ENCODE measurements around the gene RBM47. TPM values are rescaled to one million over a fixed set of nuclear protein-coding genes. Genes with fewer than 3 reads are reported as not detected.
"Not testable (repeated sequence)": the region's sequence is repeated elsewhere in the genome, so short reads cannot be mapped to it uniquely, and the experiment has no call there.

RBM47 gene
- total RNA-seq, 1 experiment from 2014 or later, result 97.9 TPM

- Histone ChIP-seq H3K4me3 (ENCODE audit: insufficient read depth, low read depth, low read length) (no peak overlapping the region), H3K27me3 (ENCODE audit: control insufficient read depth, insufficient read depth, low read length) (no peaks in the 10 kb centered on the region), H3K36me3 (replicated peaks; ENCODE audit: control insufficient read depth, insufficient read depth, low read length) (no peaks in the 10 kb centered on the region; the same call in 1 of the 2 replicates)
- DNase-seq, result no peak
Observed at GRCh38 chr4:40418430-40419230, 211.0 kb downstream of the RBM47 start.

- no peak for DNase-seq
- no peaks in the 10 kb centered on the region for H3K27me3 ChIP-seq (ENCODE audit: control insufficient read depth, insufficient read depth, low read length)
- H3K4me3 ChIP-seq (ENCODE audit: insufficient read depth, low read depth, low read length), result no peak overlapping the region
- H3K36me3 ChIP-seq (replicated peaks; ENCODE audit: control insufficient read depth, insufficient read depth, low read length), result no peaks in the 10 kb centered on the region
Observed at GRCh38 chr4:40417941-40418340, 211.7 kb downstream of the RBM47 start.

GRCh38 chr4:40414673-40415072 is 215.0 kb downstream of the RBM47 start:
- no peaks in the 10 kb centered on the region for H3K27me3 ChIP-seq (ENCODE audit: control insufficient read depth, insufficient read depth, low read length)
- H3K36me3 ChIP-seq (replicated peaks; ENCODE audit: control insufficient read depth, insufficient read depth, low read length), result no peaks in the 10 kb centered on the region
- no peak overlapping the region for H3K4me3 ChIP-seq (ENCODE audit: insufficient read depth, low read depth, low read length)
- no peak for DNase-seq

GRCh38 chr4:40412866-40413795 is 216.5 kb downstream of the RBM47 start:
- Histone ChIP-seq H3K4me3 (ENCODE audit: insufficient read depth, low read depth, low read length) (no peak overlapping the region), H3K36me3 (replicated peaks; ENCODE audit: control insufficient read depth, insufficient read depth, low read length) (no peaks in the 10 kb centered on the region), H3K27me3 (ENCODE audit: control insufficient read depth, insufficient read depth, low read length) (no peaks in the 10 kb centered on the region)
- no peak for DNase-seq

GRCh38 chr4:40412388-40412787 is 217.3 kb downstream of the RBM47 start:
- Histone ChIP-seq H3K36me3 (replicated peaks; ENCODE audit: control insufficient read depth, insufficient read depth, low read length) (no peaks in the 10 kb centered on the region), H3K27me3 (ENCODE audit: control insufficient read depth, insufficient read depth, low read length) (no peaks in the 10 kb centered on the region), H3K4me3 (ENCODE audit: insufficient read depth, low read depth, low read length) (no peak overlapping the region)
- DNase-seq, result no peak

- Histone ChIP-seq H3K4me3 (ENCODE audit: insufficient read depth, low read depth, low read length) (no peak overlapping the region), H3K36me3 (replicated peaks; ENCODE audit: control insufficient read depth, insufficient read depth, low read length) (no peaks in the 10 kb centered on the region), H3K27me3 (ENCODE audit: control insufficient read depth, insufficient read depth, low read length) (no peaks in the 10 kb centered on the region)
- DNase-seq, result no peak
Observed at GRCh38 chr4:40409835-40410234, 219.8 kb downstream of the RBM47 start.

- H3K36me3 ChIP-seq (replicated peaks; ENCODE audit: control insufficient read depth, insufficient read depth, low read length); H3K27me3 ChIP-seq (ENCODE audit: control insufficient read depth, insufficient read depth, low read length); H3K4me3 ChIP-seq (ENCODE audit: insufficient read depth, low read depth, low read length); DNase-seq: not testable (repeated sequence)
Observed at GRCh38 chr4:40407468-40407867, 222.2 kb downstream of the RBM47 start.

GRCh38 chr4:40406340-40406739 is 223.3 kb downstream of the RBM47 start:
- no peaks in the 10 kb centered on the region for H3K36me3 ChIP-seq (replicated peaks; ENCODE audit: control insufficient read depth, insufficient read depth, low read length)
- no peak overlapping the region for H3K4me3 ChIP-seq (ENCODE audit: insufficient read depth, low read depth, low read length)

GRCh38 chr4:40405193-40405592 is 224.5 kb downstream of the RBM47 start:
- no peaks in the 10 kb centered on the region for H3K27me3 ChIP-seq (ENCODE audit: control insufficient read depth, insufficient read depth, low read length)
- no peak for DNase-seq

More at GRCh38 chr4:40406340-40406739, 223.3 kb downstream of the RBM47 start:
- DNase-seq, result no peak
- no peaks in the 10 kb centered on the region for H3K27me3 ChIP-seq (ENCODE audit: control insufficient read depth, insufficient read depth, low read length)

GRCh38 chr4:40403081-40403480 is 226.6 kb downstream of the RBM47 start:
- Histone ChIP-seq H3K27me3 (ENCODE audit: control insufficient read depth, insufficient read depth, low read length) (no peaks in the 10 kb centered on the region), H3K36me3 (replicated peaks; ENCODE audit: control insufficient read depth, insufficient read depth, low read length) (no peaks in the 10 kb centered on the region), H3K4me3 (ENCODE audit: insufficient read depth, low read depth, low read length) (no peak overlapping the region)
- no peak for DNase-seq

More at GRCh38 chr4:40405193-40405592, 224.5 kb downstream of the RBM47 start:
- Histone ChIP-seq H3K36me3 (replicated peaks; ENCODE audit: control insufficient read depth, insufficient read depth, low read length) (no peaks in the 10 kb centered on the region), H3K4me3 (ENCODE audit: insufficient read depth, low read depth, low read length) (no peak overlapping the region)

- no peak for DNase-seq
- Histone ChIP-seq H3K27me3 (ENCODE audit: control insufficient read depth, insufficient read depth, low read length) (no peaks in the 10 kb centered on the region), H3K36me3 (replicated peaks; ENCODE audit: control insufficient read depth, insufficient read depth, low read length) (no peaks in the 10 kb centered on the region), H3K4me3 (ENCODE audit: insufficient read depth, low read depth, low read length) (no peak overlapping the region)
Observed at GRCh38 chr4:40402556-40402955, 227.1 kb downstream of the RBM47 start.

GRCh38 chr4:40401631-40402030 is 228.0 kb downstream of the RBM47 start:
- DNase-seq, result no peak
- Histone ChIP-seq H3K4me3 (ENCODE audit: insufficient read depth, low read depth, low read length) (no peak overlapping the region), H3K36me3 (replicated peaks; ENCODE audit: control insufficient read depth, insufficient read depth, low read length) (no peaks in the 10 kb centered on the region), H3K27me3 (ENCODE audit: control insufficient read depth, insufficient read depth, low read length) (no peaks in the 10 kb centered on the region)

GRCh38 chr4:40401096-40401495 is 228.6 kb downstream of the RBM47 start:
- H3K27me3 ChIP-seq (ENCODE audit: control insufficient read depth, insufficient read depth, low read length), result no peaks in the 10 kb centered on the region
- DNase-seq, result no peak
- H3K36me3 ChIP-seq (replicated peaks; ENCODE audit: control insufficient read depth, insufficient read depth, low read length), result no peaks in the 10 kb centered on the region
- no peak overlapping the region for H3K4me3 ChIP-seq (ENCODE audit: insufficient read depth, low read depth, low read length)

GRCh38 chr4:40399578-40399977 is 230.1 kb downstream of the RBM47 start:
- Histone ChIP-seq H3K36me3 (replicated peaks; ENCODE audit: control insufficient read depth, insufficient read depth, low read length) (no peaks in the 10 kb centered on the region), H3K4me3 (ENCODE audit: insufficient read depth, low read depth, low read length) (no peak overlapping the region), H3K27me3 (ENCODE audit: control insufficient read depth, insufficient read depth, low read length) (no peaks in the 10 kb centered on the region)
- no peak for DNase-seq
